HEK293T (cell line): Measurements from ENCODE around the gene CLK3.

Experiments
- CTCF ChIA-PET: fragments of 350-600 bp; formaldehyde crosslinking; extraction: SDS; loops from one replicate; lab custom pipeline; 2021; ENCODE audit warnings: antibody characterized with exemption, inconsistent platforms; lab: Yijun Ruan, JAX
- POLR2A ChIA-PET: fragments of 350-600 bp; formaldehyde crosslinking; extraction: SDS; loops from one replicate; lab custom pipeline; 2020; ENCODE audit warnings: antibody characterized with exemption, inconsistent platforms; lab: Yijun Ruan, JAX
- DNase-seq: peaks from one replicate; pipeline ENCODE4 v3.0.0; 2012; ENCODE audit warnings: mixed read lengths; ENCODE audit errors: extremely low spot score
- ARNT ChIP-seq: fragments of 450-650 bp; IDR thresholded peaks from 2 replicates; pipeline ENCODE4 v1.6.1; 2017; ENCODE audit warnings: mild to moderate bottlenecking
- BHLHE40 ChIP-seq: fragments of 450-650 bp; IDR thresholded peaks from 2 replicates; pipeline ENCODE4 v1.6.1; 2016; ENCODE audit warnings: mild to moderate bottlenecking, moderate library complexity, borderline replicate concordance
- CTBP1 ChIP-seq: fragments of 450-650 bp; IDR thresholded peaks from 2 replicates; pipeline ENCODE4 v1.6.1; 2016; ENCODE audit warnings: borderline replicate concordance
- ELF4 ChIP-seq: fragments of 450-650 bp; IDR thresholded peaks from 2 replicates; pipeline ENCODE4 v1.6.1; 2017; ENCODE audit warnings: antibody characterized with exemption
- FOXA1 ChIP-seq: fragments of 450-650 bp; IDR thresholded peaks from 2 replicates; pipeline ENCODE4 v1.6.1; 2016; ENCODE audit warnings: mild to moderate bottlenecking
- FOXK2 ChIP-seq: fragments of 450-650 bp; IDR thresholded peaks from 2 replicates; pipeline ENCODE4 v1.6.1; 2016; ENCODE audit warnings: mild to moderate bottlenecking
- FOXM1 ChIP-seq: fragments of 450-650 bp; IDR thresholded peaks from 2 replicates; pipeline ENCODE4 v1.6.1; 2017; ENCODE audit warnings: mild to moderate bottlenecking, borderline replicate concordance
- HDGF ChIP-seq: fragments of 450-650 bp; IDR thresholded peaks from 2 replicates; pipeline ENCODE4 v1.6.1; 2017; ENCODE audit warnings: antibody characterized with exemption, borderline replicate concordance
- L3MBTL2 ChIP-seq: fragments of 450-650 bp; conservative IDR thresholded peaks from 2 replicates; pipeline ENCODE4 v1.6.1; 2016; ENCODE audit warnings: mild to moderate bottlenecking
- LEF1 ChIP-seq: fragments of 450-650 bp; IDR thresholded peaks from 2 replicates; pipeline ENCODE4 v1.6.1; 2017; ENCODE audit warnings: mild to moderate bottlenecking, borderline replicate concordance
- NFRKB ChIP-seq: fragments of 450-650 bp; IDR thresholded peaks from 2 replicates; pipeline ENCODE4 v1.6.1; 2016; ENCODE audit warnings: mild to moderate bottlenecking, moderate library complexity
- SP1 ChIP-seq: fragments of 450-650 bp; IDR thresholded peaks from 2 replicates; pipeline ENCODE4 v1.6.1; 2017
- SUZ12 ChIP-seq: fragments of 450-650 bp; IDR thresholded peaks from 2 replicates; pipeline ENCODE4 v1.6.1; 2016; ENCODE audit warnings: mild to moderate bottlenecking
- TARDBP ChIP-seq: fragments of 450-650 bp; IDR thresholded peaks from 2 replicates; pipeline ENCODE4 v1.6.1; 2016
- ZNF384 ChIP-seq: fragments of 450-650 bp; IDR thresholded peaks from 2 replicates; pipeline ENCODE4 v1.6.1; 2016
- TF ChIP-seq, protein P1 (sequence below): fragments of 450-650 bp; IDR thresholded peaks from 2 replicates; pipeline ENCODE4 v1.6.1; 2016

CLK3 gene

GRCh38 chr15:74642734-74643664 is 27.4 kb downstream of the CLK3 start:
- DNase-seq = no peak
- TF ChIP-seq FOXK2 (no peak), ELF4 (no peak), NFRKB (no peak), FOXA1 (no peak), ARNT (no peak), L3MBTL2 (no peak), BHLHE40 (no peak), SP1 (no peak), LEF1 (no peak), ZNF384 (no peak), TARDBP (no peak), FOXM1 (no peak)
- TF ChIP-seq, protein P1, sequence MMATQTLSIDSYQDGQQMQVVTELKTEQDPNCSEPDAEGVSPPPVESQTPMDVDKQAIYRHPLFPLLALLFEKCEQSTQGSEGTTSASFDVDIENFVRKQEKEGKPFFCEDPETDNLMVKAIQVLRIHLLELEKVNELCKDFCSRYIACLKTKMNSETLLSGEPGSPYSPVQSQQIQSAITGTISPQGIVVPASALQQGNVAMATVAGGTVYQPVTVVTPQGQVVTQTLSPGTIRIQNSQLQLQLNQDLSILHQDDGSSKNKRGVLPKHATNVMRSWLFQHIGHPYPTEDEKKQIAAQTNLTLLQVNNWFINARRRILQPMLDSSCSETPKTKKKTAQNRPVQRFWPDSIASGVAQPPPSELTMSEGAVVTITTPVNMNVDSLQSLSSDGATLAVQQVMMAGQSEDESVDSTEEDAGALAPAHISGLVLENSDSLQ = no peak
- CTCF ChIA-PET = interaction anchor here (1.0 to 4.7 kb wide), 3 partner anchors 9 to 145 kb away, joined by 3 to 43 read pairs (median 6); no protein-coding TSS in a partner anchor
- POLR2A ChIA-PET = interaction anchor here (1.2 to 1.7 kb wide), 2 partner anchors 11 to 117 kb away, joined by 4 to 6 read pairs; no protein-coding TSS in a partner anchor

DNA sequence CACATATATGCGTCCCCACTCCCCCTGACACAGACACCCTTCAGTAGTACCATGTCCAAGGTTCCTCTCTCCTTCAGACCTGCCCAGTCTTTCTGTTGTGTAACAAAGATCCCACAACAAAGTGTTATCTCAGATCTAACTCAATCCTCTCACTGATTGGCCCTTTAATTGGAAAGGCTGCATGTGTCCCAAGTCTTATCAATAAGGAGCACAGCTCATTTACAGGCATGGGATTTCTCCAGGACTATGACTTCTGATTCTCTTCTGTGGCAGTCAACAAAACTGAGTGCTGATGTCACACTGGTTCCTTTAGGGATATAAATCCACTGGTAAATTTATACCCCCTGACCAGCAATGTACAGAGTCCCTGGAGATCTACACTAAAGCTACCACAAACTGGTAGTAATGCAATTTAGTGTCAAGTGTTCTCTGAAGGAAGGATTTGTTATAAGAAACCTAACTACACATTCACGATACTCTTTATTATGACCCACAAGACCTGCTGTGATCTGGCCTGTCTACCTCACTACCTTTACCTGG is 28.1 kb downstream of the CLK3 start:
- TF ChIP-seq CTBP1 (no peak), FOXK2 (no peak), SP1 (no peak), LEF1 (no peak), NFRKB (no peak), FOXA1 (no peak), FOXM1 (no peak), TARDBP (no peak), SUZ12 (no peak)
- TF ChIP-seq, protein P1 = no peak
- CTCF ChIA-PET = no interaction called here
- POLR2A ChIA-PET = interaction anchor here (1.7 kb wide), 1 partner anchor 116 kb away, joined by 6 read pairs; no protein-coding TSS in a partner anchor
- DNase-seq = no peak

DNA sequence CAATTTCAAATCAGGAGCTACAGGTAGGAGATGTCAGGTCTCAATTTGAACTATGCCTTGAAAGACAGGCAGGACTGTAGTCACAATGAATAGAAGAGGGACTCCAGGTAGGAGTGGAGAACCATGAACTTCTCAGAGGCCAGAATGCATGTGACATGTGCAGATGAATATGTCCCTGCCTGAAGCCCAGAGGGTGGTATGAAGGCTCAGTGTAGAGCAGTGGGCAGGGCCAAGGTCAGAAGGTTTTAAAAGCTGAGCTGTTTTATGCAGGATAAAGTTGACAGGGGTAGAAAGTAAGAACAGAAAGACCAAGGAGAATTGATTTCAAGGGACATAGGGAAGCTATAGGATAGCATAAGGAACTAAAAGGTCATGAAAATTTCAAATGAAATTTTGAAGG is 30.8 kb downstream of the CLK3 start:
- DNase-seq = no peak
- CTCF ChIA-PET = interaction anchor here (1.0 to 2.9 kb wide), 2 partner anchors 122 to 125 kb away, joined by 3 to 14 read pairs; no protein-coding TSS in a partner anchor
- POLR2A ChIA-PET = no interaction called here
- no peak for TF ChIP-seq LEF1
- TF ChIP-seq BHLHE40 = no peak
- no peak for TF ChIP-seq FOXA1
- TF ChIP-seq L3MBTL2 = no peak
- no peak for TF ChIP-seq ELF4
- TF ChIP-seq FOXK2 = no peak
- no peak for TF ChIP-seq CTBP1
- no peak for TF ChIP-seq TARDBP
- no peak for TF ChIP-seq FOXM1
- TF ChIP-seq SUZ12 = no peak
- TF ChIP-seq SP1 = no peak
- no peak for TF ChIP-seq ARNT
- TF ChIP-seq ZNF384 = no peak
- TF ChIP-seq NFRKB = no peak
- TF ChIP-seq, protein P1 = no peak
- no peak for TF ChIP-seq HDGF

GRCh38 chr15:74648051-74648842 is 32.6 kb downstream of the CLK3 start:
- TF ChIP-seq ELF4 (no peak), ZNF384 (no peak), FOXK2 (no peak), FOXM1 (no peak), TARDBP (no peak), BHLHE40 (no peak), ARNT (no peak), FOXA1 (no peak), NFRKB (no peak), SUZ12 (no peak), HDGF (no peak)
- TF ChIP-seq, protein P1 = no peak
- ChIA-PET POLR2A (interaction anchor here (1.1 to 1.4 kb wide), 2 partner anchors 47 to 112 kb away, joined by 3 to 4 read pairs; no protein-coding TSS in a partner anchor), CTCF (interaction anchor here (0.6 to 1.4 kb wide), 4 partner anchors 15 to 256 kb away, joined by 3 read pairs; no protein-coding TSS in a partner anchor)
- DNase-seq = no peak
